HepG2 (cell line): ENCODE measurements around the gene TH.
A peak's percentile ranks its signal among the peaks of the same experiment; 100 is the strongest.

Experiments
- CTCF ChIP-seq: sonication (generic); formaldehyde crosslinking; IDR thresholded peaks from 2 replicates; pipeline ENCODE4 v1.5.0; 2020; ENCODE audit warnings: mild to moderate bottlenecking, missing genetic modification reagents, moderate library complexity
- EP300 ChIP-seq, 3 experiments: sonication (generic) in 1 of 3; formaldehyde crosslinking in 1 of 3; IDR thresholded peaks; 2 replicates each; pipeline versions ENCODE4 v1.5.1 to v1.6.1; 2011 to 2020; ENCODE audit warnings: low read depth in 2 of 3, low read length in 2 of 3, borderline replicate concordance in 1 of 3, improper control_type of control experiment in 1 of 3, mild to moderate bottlenecking in 1 of 3, missing genetic modification reagents in 1 of 3, moderate library complexity in 1 of 3
- HOXA7 ChIP-seq: sonication (generic); formaldehyde crosslinking; IDR thresholded peaks from 2 replicates; pipeline ENCODE4 v1.8.1; 2022; ENCODE audit warnings: mild to moderate bottlenecking, missing genetic modification reagents, moderate library complexity
- MAFK ChIP-seq, 2 experiments: IDR thresholded peaks in 1 of 2; conservative IDR thresholded peaks in 1 of 2; 2 replicates each; pipeline ENCODE4 v1.6.1; 2011; ENCODE audit warnings: improper control_type of control experiment in 2 of 2, low read length in 2 of 2
- MYC ChIP-seq: sonication (generic); formaldehyde crosslinking; IDR thresholded peaks from 2 replicates; pipeline ENCODE4 v1.9.0; 2021; ENCODE audit warnings: missing genetic modification reagents, borderline replicate concordance
- NR3C1 ChIP-seq: sonication (generic); formaldehyde crosslinking; IDR thresholded peaks from 2 replicates; pipeline ENCODE4 v1.4.0; 2020; ENCODE audit warnings: missing genetic modification reagents
- POLR2AphosphoS5 ChIP-seq: IDR thresholded peaks from 2 replicates; pipeline ENCODE4 v1.6.1; 2012; ENCODE audit warnings: low read depth, low read length
- RFX1 ChIP-seq: fragments of 450-650 bp; IDR thresholded peaks from 2 replicates; pipeline ENCODE4 v1.6.1; 2017
- SP1 ChIP-seq, 2 experiments: fragments of 450-650 bp in 1 of 2; sonication (generic) in 1 of 2; formaldehyde crosslinking in 1 of 2; IDR thresholded peaks; 2 replicates each; pipeline versions ENCODE4 v1.4.0 to v1.6.1; 2016 to 2020; ENCODE audit warnings: missing genetic modification reagents in 1 of 2

DNA sequence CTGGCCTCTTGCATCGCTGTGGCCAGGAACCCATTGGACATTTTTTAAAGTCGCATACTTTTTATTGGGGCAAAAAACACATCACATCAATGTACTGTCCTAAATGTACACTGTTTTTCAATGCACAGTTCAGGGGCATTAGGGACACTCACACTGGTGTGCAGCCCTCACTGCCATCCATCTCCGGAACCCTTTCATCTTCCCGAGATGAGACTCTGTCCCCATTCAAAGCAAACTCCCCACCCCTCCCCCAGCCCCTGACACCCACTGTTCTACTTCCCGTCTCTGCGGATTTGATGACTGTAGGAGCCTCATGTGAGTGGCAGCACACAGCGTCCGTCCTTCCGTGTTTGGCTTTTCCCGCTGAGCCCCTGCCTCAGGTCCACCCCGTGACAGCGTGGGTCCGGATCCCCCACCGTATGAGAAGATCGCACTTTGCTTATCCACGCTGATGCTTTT is 41.8 kb upstream of the TH start:
- TF ChIP-seq MYC (CRISPR knock-in tag) (peak; percentile 66; the same call in 1 of the 2 replicates), SP1 (IDR thresholded peaks at IDR 0.05) (no peak), SP1 (CRISPR knock-in tag; IDR thresholded peaks at IDR 0.05) (peak; percentile 24; the same call in 1 of the 2 replicates), EP300 (IDR thresholded peaks at IDR 0.05; ENCODE audit: low read depth in 2 of 2, low read length in 2 of 2) (peak; percentile 57 to 80; a peak in 2 of 4 replicates), EP300 (CRISPR knock-in tag; IDR thresholded peaks at IDR 0.05; ENCODE audit: borderline replicate concordance) (peak; percentile 75; the same call in 1 of the 2 replicates), NR3C1 (CRISPR knock-in tag) (no peak), RFX1 (no peak), POLR2AphosphoS5 (peak; percentile 46; the same call in 1 of the 2 replicates), CTCF (CRISPR knock-in tag) (no peak), MAFK (conservative IDR thresholded peaks at IDR 0.05 in 1 of 2, IDR thresholded peaks at IDR 0.05 in 1 of 2; ENCODE audit: low read length in 2 of 2) (no peak), HOXA7 (CRISPR knock-in tag) (no peak)
